DOHH2 (cell line): ENCODE results near the gene BBS9.

Experiments used
- H3F3A ChIP-seq: fragments of 200-600 bp; sonication (generic), shearing (Covaris generic); 2 replicates; pipeline ENCODE4 v1.6.0; 2016; ENCODE audit warnings: antibody characterized with exemption, mild to moderate bottlenecking; ENCODE audit not compliant: control insufficient read depth, insufficient read depth
- H3K27ac ChIP-seq: fragments of 200-600 bp; sonication (generic); 2 replicates; pipeline ENCODE4 v1.5.1; 2014; ENCODE audit warnings: low read depth, mild to moderate bottlenecking, low read length, moderate library complexity
- H3K27me3 ChIP-seq: fragments of 200-600 bp; sonication (generic); 2 replicates; pipeline ENCODE4 v1.6.1; 2014; ENCODE audit warnings: mild to moderate bottlenecking, low read length, mixed read lengths; ENCODE audit not compliant: control insufficient read depth
- H3K36me3 ChIP-seq: fragments of 200-600 bp; sonication (generic); 2 replicates; pipeline ENCODE4 v1.6.1; 2014; ENCODE audit warnings: mild to moderate bottlenecking, low read length, moderate library complexity, mixed read lengths; ENCODE audit not compliant: control insufficient read depth
- H3K4me1 ChIP-seq: fragments of 200-600 bp; sonication (generic); 2 replicates; pipeline ENCODE4 v1.6.1; 2014; ENCODE audit warnings: mild to moderate bottlenecking, low read length, mixed read lengths; ENCODE audit not compliant: control insufficient read depth
- H3K4me2 ChIP-seq: fragments of 200-600 bp; sonication (generic); 2 replicates; pipeline ENCODE4 v1.6.0; 2014; ENCODE audit warnings: mild to moderate bottlenecking, low read length, moderate library complexity
- H3K4me3 ChIP-seq: fragments of 200-600 bp; sonication (generic); 2 replicates; pipeline ENCODE4 v1.5.1; 2014; ENCODE audit warnings: mild to moderate bottlenecking, low read length, mixed read lengths
- H3K79me2 ChIP-seq: fragments of 200-600 bp; sonication (generic); 2 replicates; pipeline ENCODE4 v1.6.1; 2014; ENCODE audit warnings: mild to moderate bottlenecking, low read length, mixed read lengths; ENCODE audit not compliant: control insufficient read depth
- H3K9me2 ChIP-seq: fragments of 200-600 bp; sonication (generic); replicated peaks from 2 replicates; pipeline ENCODE4 v1.6.1; 2014; ENCODE audit warnings: mild to moderate bottlenecking, low read length, mixed read lengths; ENCODE audit not compliant: control insufficient read depth
- H3K9me3 ChIP-seq: fragments of 200-600 bp; sonication (generic); 2 replicates; pipeline ENCODE4 v1.6.1; 2014; ENCODE audit warnings: antibody characterized with exemption, low read length, mixed read lengths; ENCODE audit not compliant: control insufficient read depth, insufficient read depth
- H4K20me1 ChIP-seq: fragments of 200-600 bp; sonication (generic); 2 replicates; pipeline ENCODE4 v1.6.0; 2014; ENCODE audit warnings: low read depth, mild to moderate bottlenecking, antibody characterized with exemption, low read length, moderate library complexity; ENCODE audit not compliant: control insufficient read depth, insufficient read depth
- EZH2phosphoT487 ChIP-seq: fragments of 200-600 bp; sonication (generic); IDR thresholded peaks from 2 replicates; pipeline ENCODE4 v1.6.1; 2017; ENCODE audit warnings: borderline replicate concordance, mild to moderate bottlenecking, antibody characterized with exemption, low read length, moderate library complexity, mixed read lengths
- TF ChIP-seq, protein P1 (sequence below): fragments of 200-600 bp; sonication (generic); IDR thresholded peaks from one replicate; pipeline ENCODE4 v1.5.1; 2014; ENCODE audit warnings: antibody characterized with exemption, mild to moderate bottlenecking, low read depth, low read length; ENCODE audit not compliant: poor library complexity, severe bottlenecking

The BBS9 gene

DNA sequence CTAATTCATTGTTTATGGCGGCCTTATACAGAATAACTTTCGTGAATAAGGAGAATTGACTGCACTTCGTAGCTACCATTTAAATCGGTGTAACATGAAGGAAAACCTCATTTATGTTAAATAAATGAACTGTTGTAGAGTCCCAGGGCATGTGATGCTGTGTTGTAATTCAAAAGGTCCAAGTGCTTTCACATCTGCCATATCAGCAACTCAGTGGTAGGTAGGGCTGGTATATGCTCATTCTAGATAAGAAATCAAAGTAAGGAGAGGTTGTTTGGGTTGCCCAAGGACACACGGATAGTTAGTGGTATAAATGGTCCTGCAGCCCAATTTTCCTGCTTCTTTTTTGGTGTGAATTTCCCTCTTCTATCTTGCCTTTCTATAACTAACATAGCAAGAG lies 15.8 kb downstream of the BBS9 start:
- no peaks in the 10 kb centered on the region for H3K4me1 ChIP-seq
- H3K9me3 ChIP-seq: no peaks in the 10 kb centered on the region
- no peaks in the 10 kb centered on the region for H3K79me2 ChIP-seq
- no peaks in the 10 kb centered on the region for H3K27me3 ChIP-seq
- H3K27ac ChIP-seq: no peak overlapping the region
- H3K9me2 ChIP-seq: no peaks in the 10 kb centered on the region
- no peaks in the 10 kb centered on the region for H3F3A ChIP-seq
- no peak overlapping the region for H3K4me2 ChIP-seq
- no peak for TF ChIP-seq EZH2phosphoT487
- TF ChIP-seq, protein P1, sequence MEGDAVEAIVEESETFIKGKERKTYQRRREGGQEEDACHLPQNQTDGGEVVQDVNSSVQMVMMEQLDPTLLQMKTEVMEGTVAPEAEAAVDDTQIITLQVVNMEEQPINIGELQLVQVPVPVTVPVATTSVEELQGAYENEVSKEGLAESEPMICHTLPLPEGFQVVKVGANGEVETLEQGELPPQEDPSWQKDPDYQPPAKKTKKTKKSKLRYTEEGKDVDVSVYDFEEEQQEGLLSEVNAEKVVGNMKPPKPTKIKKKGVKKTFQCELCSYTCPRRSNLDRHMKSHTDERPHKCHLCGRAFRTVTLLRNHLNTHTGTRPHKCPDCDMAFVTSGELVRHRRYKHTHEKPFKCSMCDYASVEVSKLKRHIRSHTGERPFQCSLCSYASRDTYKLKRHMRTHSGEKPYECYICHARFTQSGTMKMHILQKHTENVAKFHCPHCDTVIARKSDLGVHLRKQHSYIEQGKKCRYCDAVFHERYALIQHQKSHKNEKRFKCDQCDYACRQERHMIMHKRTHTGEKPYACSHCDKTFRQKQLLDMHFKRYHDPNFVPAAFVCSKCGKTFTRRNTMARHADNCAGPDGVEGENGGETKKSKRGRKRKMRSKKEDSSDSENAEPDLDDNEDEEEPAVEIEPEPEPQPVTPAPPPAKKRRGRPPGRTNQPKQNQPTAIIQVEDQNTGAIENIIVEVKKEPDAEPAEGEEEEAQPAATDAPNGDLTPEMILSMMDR: no peak
- H3K4me3 ChIP-seq: no peak overlapping the region
- no peaks in the 10 kb centered on the region for H3K36me3 ChIP-seq
- no peaks in the 10 kb centered on the region for H4K20me1 ChIP-seq

DNA sequence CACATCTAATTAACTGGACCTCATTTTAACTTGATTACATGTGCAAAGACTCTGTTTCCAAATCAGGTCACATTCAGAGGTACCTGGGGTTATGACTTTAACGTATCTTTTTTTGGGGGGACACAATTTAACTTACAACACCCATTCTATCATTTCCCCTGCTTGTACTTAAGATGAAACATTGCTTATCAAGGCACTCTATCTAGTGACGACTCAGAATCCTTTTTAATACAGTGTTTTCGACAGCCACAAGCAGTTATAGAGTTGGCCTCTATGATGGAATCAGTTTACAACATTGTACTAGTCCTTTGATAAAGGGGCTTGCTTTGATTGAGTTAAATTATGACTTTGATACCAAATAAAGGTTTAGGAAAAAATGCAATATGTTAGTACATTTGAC lies 22.7 kb downstream of the BBS9 start:
- Histone ChIP-seq H3K27ac (no peak overlapping the region), H4K20me1 (no peaks in the 10 kb centered on the region), H3K79me2 (no peaks in the 10 kb centered on the region), H3K36me3 (no peaks in the 10 kb centered on the region), H3K27me3 (no peaks in the 10 kb centered on the region), H3K4me1 (no peaks in the 10 kb centered on the region), H3K9me3 (no peaks in the 10 kb centered on the region), H3K9me2 (no peaks in the 10 kb centered on the region), H3K4me2 (no peak overlapping the region), H3F3A (no peaks in the 10 kb centered on the region), H3K4me3 (no peak overlapping the region)
- TF ChIP-seq EZH2phosphoT487: no peak
- TF ChIP-seq, protein P1: no peak

DNA sequence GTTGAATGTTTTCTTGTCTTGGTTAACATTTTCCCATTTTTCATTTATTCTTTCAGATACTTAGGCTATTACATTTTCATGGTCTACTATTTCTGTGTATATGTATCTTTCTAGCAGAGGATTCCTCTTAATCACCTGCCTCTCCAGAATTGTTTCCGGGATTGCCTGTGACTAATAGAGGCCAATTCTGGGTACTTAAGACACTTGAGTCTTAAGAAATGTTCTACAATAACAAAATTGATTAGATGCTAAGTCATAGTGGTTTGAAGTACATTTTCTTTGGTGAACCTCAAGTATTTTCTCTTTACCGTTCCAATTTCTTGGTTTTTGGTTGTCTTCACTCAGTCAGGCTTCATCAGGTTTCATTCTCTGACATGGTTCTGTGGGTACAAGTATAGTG lies 26.4 kb downstream of the BBS9 start:
- Histone ChIP-seq H3F3A (no peaks in the 10 kb centered on the region), H3K27ac (no peak overlapping the region), H3K36me3 (no peaks in the 10 kb centered on the region), H4K20me1 (no peaks in the 10 kb centered on the region), H3K9me2 (no peaks in the 10 kb centered on the region), H3K27me3 (no peaks in the 10 kb centered on the region), H3K4me3 (no peak overlapping the region), H3K79me2 (no peaks in the 10 kb centered on the region), H3K4me2 (no peak overlapping the region), H3K9me3 (no peaks in the 10 kb centered on the region), H3K4me1 (no peaks in the 10 kb centered on the region)
- TF ChIP-seq EZH2phosphoT487: no peak
- TF ChIP-seq, protein P1: no peak

DNA sequence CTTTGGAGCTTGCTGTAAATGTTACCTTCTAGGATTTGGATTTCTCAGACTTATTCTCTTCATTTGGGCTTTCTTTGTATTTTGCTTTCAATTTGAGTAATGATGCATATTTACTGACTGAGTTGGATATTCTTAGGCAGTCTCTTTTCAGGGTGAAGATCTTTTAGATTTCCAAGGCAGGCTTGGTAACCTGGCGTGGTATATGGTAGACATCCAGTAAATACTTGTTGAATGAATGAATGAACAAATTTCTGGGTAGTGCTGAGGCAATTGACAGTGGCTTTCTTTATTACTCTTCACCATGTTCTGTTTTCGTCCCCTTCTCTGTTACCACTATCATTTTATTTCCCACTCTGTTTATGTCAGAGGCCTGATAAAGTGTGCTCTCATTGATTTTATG lies 27.1 kb downstream of the BBS9 start:
- no peaks in the 10 kb centered on the region for H3K79me2 ChIP-seq
- H4K20me1 ChIP-seq: no peaks in the 10 kb centered on the region
- no peaks in the 10 kb centered on the region for H3K9me2 ChIP-seq
- H3F3A ChIP-seq: no peaks in the 10 kb centered on the region
- no peak overlapping the region for H3K4me3 ChIP-seq
- H3K9me3 ChIP-seq: no peaks in the 10 kb centered on the region
- no peak overlapping the region for H3K4me2 ChIP-seq
- no peaks in the 10 kb centered on the region for H3K4me1 ChIP-seq
- no peak overlapping the region for H3K27ac ChIP-seq
- TF ChIP-seq EZH2phosphoT487: no peak
- TF ChIP-seq, protein P1: no peak
- no peaks in the 10 kb centered on the region for H3K27me3 ChIP-seq
- no peaks in the 10 kb centered on the region for H3K36me3 ChIP-seq
